Endothelial cell (in vitro differentiated cells): Measurements from ENCODE around the gene HOXD3. TPM values are rescaled to one million over a fixed set of nuclear protein-coding genes. Genes with fewer than 3 reads are reported as not detected.

Experiments
- DNase-seq: peaks from one replicate; pipeline ENCODE4 v3.0.0; 2021; ENCODE audit warnings: low spot score
- H3K27ac Mint-ChIP-seq: one replicate; pipeline ENCODE4 v1.8.0; 2021; ENCODE audit warnings: mixed read lengths, inconsistent platforms; ENCODE audit not compliant: unreplicated experiment
- H3K27me3 Mint-ChIP-seq: one replicate; pipeline ENCODE4 v1.8.0; 2021; ENCODE audit warnings: mild to moderate bottlenecking, moderate library complexity, mixed read lengths, inconsistent platforms; ENCODE audit not compliant: unreplicated experiment
- H3K36me3 Mint-ChIP-seq: one replicate; pipeline ENCODE4 v1.8.0; 2021; ENCODE audit warnings: mild to moderate bottlenecking, low read depth, mixed read lengths, inconsistent platforms; ENCODE audit not compliant: unreplicated experiment
- H3K4me1 Mint-ChIP-seq: one replicate; pipeline ENCODE4 v1.8.0; 2021; ENCODE audit warnings: mild to moderate bottlenecking, mixed read lengths, inconsistent platforms; ENCODE audit not compliant: unreplicated experiment
- H3K4me3 Mint-ChIP-seq: one replicate; pipeline ENCODE4 v1.8.0; 2021; ENCODE audit warnings: mild to moderate bottlenecking, mixed read lengths, inconsistent platforms; ENCODE audit not compliant: unreplicated experiment
- H3K9me3 Mint-ChIP-seq: one replicate; pipeline ENCODE4 v1.8.0; 2021; ENCODE audit warnings: mixed read lengths, inconsistent platforms; ENCODE audit not compliant: unreplicated experiment
- CTCF ChIP-seq: fragments of 200-600 bp; sonication (generic); IDR thresholded peaks from one replicate; pipeline ENCODE4 v1.5.0; 2021; ENCODE audit warnings: antibody characterized with exemption; ENCODE audit not compliant: unreplicated experiment
- total RNA-seq: library from RNA; stranded (reverse); fragmentation: NEBNext Ultra II Directional; extraction: Animal tissue kit (Norgen Biotek cat#: 25700); gene quantifications from one replicate; pipeline ENCODE4 v1.2.1, GENCODE V29; 2021; ENCODE audit not compliant: unreplicated experiment

The HOXD3 gene
- total RNA-seq, 1 donor from 2014 or later: 4.1 TPM

- Mint-ChIP-seq H3K9me3 (no peaks in the 10 kb centered on the region), H3K4me3 (no peak overlapping the region), H3K27ac (no peak overlapping the region), H3K27me3 (peaks cover 39% of the 10 kb centered on the region), H3K4me1 (peaks cover 21% of the 10 kb centered on the region), H3K36me3 (no peaks in the 10 kb centered on the region)
- TF ChIP-seq CTCF: no peak
- DNase-seq: no peak
Measured at GRCh38 chr2:176142281-176142680, 14.8 kb upstream of the HOXD3 start.

- no peak for DNase-seq
- no peaks in the 10 kb centered on the region for H3K9me3 Mint-ChIP-seq
- H3K4me3 Mint-ChIP-seq: no peak overlapping the region
- peaks cover 8% of the 10 kb centered on the region for H3K36me3 Mint-ChIP-seq
- H3K27me3 Mint-ChIP-seq: peaks cover 58% of the 10 kb centered on the region
- peaks cover 27% of the 10 kb centered on the region for H3K4me1 Mint-ChIP-seq
- TF ChIP-seq CTCF: no peak
- H3K27ac Mint-ChIP-seq: no peak overlapping the region
Measured at GRCh38 chr2:176145085-176145969, 11.8 kb upstream of the HOXD3 start.

GRCh38 chr2:176146101-176146500 lies 11.0 kb upstream of the HOXD3 start:
- H3K27ac Mint-ChIP-seq: no peak overlapping the region
- peaks cover 61% of the 10 kb centered on the region for H3K27me3 Mint-ChIP-seq
- no peak for DNase-seq
- H3K4me1 Mint-ChIP-seq: peaks cover 29% of the 10 kb centered on the region
- H3K36me3 Mint-ChIP-seq: peaks cover 11% of the 10 kb centered on the region
- TF ChIP-seq CTCF: no peak
- H3K4me3 Mint-ChIP-seq: no peak overlapping the region
- H3K9me3 Mint-ChIP-seq: no peaks in the 10 kb centered on the region

- no peak overlapping the region for H3K27ac Mint-ChIP-seq
- no peak for DNase-seq
- H3K4me1 Mint-ChIP-seq: peaks cover 29% of the 10 kb centered on the region
- peaks cover 11% of the 10 kb centered on the region for H3K36me3 Mint-ChIP-seq
- peaks cover 63% of the 10 kb centered on the region for H3K27me3 Mint-ChIP-seq
- no peak overlapping the region for H3K4me3 Mint-ChIP-seq
- no peaks in the 10 kb centered on the region for H3K9me3 Mint-ChIP-seq
- TF ChIP-seq CTCF: no peak
Measured at GRCh38 chr2:176146645-176147044, 10.5 kb upstream of the HOXD3 start.

- Mint-ChIP-seq H3K4me3 (no peak overlapping the region), H3K9me3 (no peaks in the 10 kb centered on the region), H3K4me1 (peaks cover 29% of the 10 kb centered on the region), H3K36me3 (peaks cover 11% of the 10 kb centered on the region), H3K27ac (no peak overlapping the region), H3K27me3 (peaks cover 65% of the 10 kb centered on the region)
- no peak for TF ChIP-seq CTCF
- DNase-seq: no peak
Measured at GRCh38 chr2:176147210-176147799, 9.8 kb upstream of the HOXD3 start.
